MM.1S (cell line): ENCODE results near the gene TREX2.

ENCODE experiments used
- EZH2 ChIP-seq: fragments of 300-600 bp; sonication (generic); optimal IDR thresholded peaks from 2 replicates; pipeline ENCODE3; 2017; ENCODE audit warnings: low read depth, mild to moderate bottlenecking, antibody characterized with exemption, low read length, mixed read lengths
- EZH2phosphoT487 ChIP-seq: fragments of 300-600 bp; sonication (generic); IDR thresholded peaks from 2 replicates; pipeline ENCODE4 v1.6.1; 2018; ENCODE audit warnings: antibody characterized with exemption, low read length
- TF ChIP-seq, protein P1 (sequence below): fragments of 300-600 bp; sonication (generic); IDR thresholded peaks from 2 replicates; pipeline ENCODE4 v1.5.1; 2016; ENCODE audit warnings: antibody characterized with exemption, low read length, mixed read lengths

DNA sequence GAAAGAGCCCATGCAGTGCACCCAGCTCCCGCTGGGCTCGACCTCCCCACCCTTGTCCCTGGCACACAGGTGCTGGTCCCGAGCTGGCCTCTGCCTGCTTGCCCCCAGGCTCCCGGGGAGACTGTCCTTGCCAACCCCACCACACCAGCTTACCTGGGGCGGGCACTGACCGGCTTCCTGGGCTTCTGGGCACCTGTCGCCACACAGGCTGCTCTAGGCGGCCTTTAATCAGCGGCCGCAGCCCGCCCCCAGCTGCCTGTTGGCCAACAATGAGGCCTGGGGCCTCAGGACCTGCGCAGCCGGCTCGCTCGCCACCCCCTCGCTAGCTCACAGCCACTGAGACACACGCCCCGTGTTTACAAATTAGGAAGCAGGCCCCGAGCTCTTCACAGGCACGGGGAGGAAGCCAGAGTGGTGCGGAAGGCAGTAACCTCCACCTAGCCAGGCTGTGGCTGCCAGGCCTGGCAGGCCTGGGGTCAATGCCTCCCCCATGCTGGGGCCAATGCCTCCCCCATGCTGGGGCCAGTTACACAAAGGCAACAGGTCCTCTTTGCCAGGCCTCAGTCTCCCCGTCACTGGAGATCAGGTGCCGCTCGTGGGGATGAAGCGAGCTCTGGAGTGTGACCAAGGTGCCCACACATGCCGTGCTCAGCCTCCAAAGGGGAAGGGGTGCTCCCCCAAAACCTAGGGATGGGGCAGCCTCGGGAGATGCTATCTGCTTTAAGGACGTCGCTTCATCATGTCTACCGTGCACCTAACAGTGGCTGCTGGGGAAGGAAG lies at the start of gene TREX2:
- TF ChIP-seq, protein P1, sequence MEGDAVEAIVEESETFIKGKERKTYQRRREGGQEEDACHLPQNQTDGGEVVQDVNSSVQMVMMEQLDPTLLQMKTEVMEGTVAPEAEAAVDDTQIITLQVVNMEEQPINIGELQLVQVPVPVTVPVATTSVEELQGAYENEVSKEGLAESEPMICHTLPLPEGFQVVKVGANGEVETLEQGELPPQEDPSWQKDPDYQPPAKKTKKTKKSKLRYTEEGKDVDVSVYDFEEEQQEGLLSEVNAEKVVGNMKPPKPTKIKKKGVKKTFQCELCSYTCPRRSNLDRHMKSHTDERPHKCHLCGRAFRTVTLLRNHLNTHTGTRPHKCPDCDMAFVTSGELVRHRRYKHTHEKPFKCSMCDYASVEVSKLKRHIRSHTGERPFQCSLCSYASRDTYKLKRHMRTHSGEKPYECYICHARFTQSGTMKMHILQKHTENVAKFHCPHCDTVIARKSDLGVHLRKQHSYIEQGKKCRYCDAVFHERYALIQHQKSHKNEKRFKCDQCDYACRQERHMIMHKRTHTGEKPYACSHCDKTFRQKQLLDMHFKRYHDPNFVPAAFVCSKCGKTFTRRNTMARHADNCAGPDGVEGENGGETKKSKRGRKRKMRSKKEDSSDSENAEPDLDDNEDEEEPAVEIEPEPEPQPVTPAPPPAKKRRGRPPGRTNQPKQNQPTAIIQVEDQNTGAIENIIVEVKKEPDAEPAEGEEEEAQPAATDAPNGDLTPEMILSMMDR = no peak
- no peak for TF ChIP-seq EZH2
- TF ChIP-seq EZH2phosphoT487 = no peak
